GM23338 (cell line): ENCODE data around the gene SOCS2.

Source experiments
- CREB1 ChIP-seq: fragments of 250-450 bp; sonication (Bioruptor Pico); IDR thresholded peaks from 2 replicates; pipeline ENCODE4 v1.5.0; 2020; ENCODE audit warnings: low read depth, mild to moderate bottlenecking, moderate library complexity
- ETS1 ChIP-seq: IDR thresholded peaks from 2 replicates; pipeline ENCODE4 v1.6.1; 2016; ENCODE audit warnings: antibody characterized with exemption
- EZH2 ChIP-seq: fragments of 200-600 bp; sonication (generic); IDR thresholded peaks from one replicate; pipeline ENCODE4 v1.8.0; 2017; ENCODE audit warnings: antibody characterized with exemption, mild to moderate bottlenecking, low read depth; ENCODE audit not compliant: unreplicated experiment
- EZH2phosphoT487 ChIP-seq: fragments of 200-600 bp; sonication (generic); IDR thresholded peaks from one replicate; pipeline ENCODE4 v1.8.1; 2018; ENCODE audit warnings: antibody characterized with exemption; ENCODE audit not compliant: unreplicated experiment
- JUNB ChIP-seq: IDR thresholded peaks from one replicate; pipeline ENCODE4 v1.6.1; 2016; ENCODE audit warnings: antibody characterized with exemption; ENCODE audit not compliant: unreplicated experiment
- NANOG ChIP-seq: IDR thresholded peaks from 2 replicates; pipeline ENCODE4 v1.6.1; 2016; ENCODE audit warnings: antibody characterized with exemption, borderline replicate concordance
- POLR2AphosphoS5 ChIP-seq: IDR thresholded peaks from 2 replicates; pipeline ENCODE4 v1.6.1; 2016; ENCODE audit warnings: antibody characterized with exemption, low read depth
- STAT1 ChIP-seq: IDR thresholded peaks from one replicate; pipeline ENCODE4 v1.6.1; 2016; ENCODE audit warnings: antibody characterized with exemption; ENCODE audit not compliant: unreplicated experiment
- ZNF114 ChIP-seq: fragments of 250-450 bp; sonication (Bioruptor Pico); IDR thresholded peaks from 2 replicates; pipeline ENCODE4 v1.5.0; 2020; ENCODE audit warnings: mild to moderate bottlenecking, moderate library complexity
- ZNF331 ChIP-seq: fragments of 250-450 bp; sonication (Bioruptor Pico); IDR thresholded peaks from 2 replicates; pipeline ENCODE4 v1.5.0; 2020; ENCODE audit warnings: low read depth, mild to moderate bottlenecking, moderate library complexity
- ZNF462 ChIP-seq: fragments of 250-450 bp; sonication (Bioruptor Pico); IDR thresholded peaks from 2 replicates; pipeline ENCODE4 v1.5.0; 2020; ENCODE audit warnings: mild to moderate bottlenecking, moderate library complexity
- TF ChIP-seq, protein P1 (sequence below), 2 experiments: fragments of 200-600 bp in 1 of 2; sonication (generic) in 1 of 2; conservative IDR thresholded peaks; 2 replicates each; pipeline versions ENCODE4 v1.5.1 to v1.6.1; 2016 to 2017; ENCODE audit warnings: antibody characterized with exemption in 2 of 2, low read depth in 2 of 2, mild to moderate bottlenecking in 2 of 2, moderate library complexity in 1 of 2
- TF ChIP-seq, protein P2 (sequence below): IDR thresholded peaks from one replicate; pipeline ENCODE4 v1.6.1; 2018; ENCODE audit warnings: antibody characterized with exemption; ENCODE audit not compliant: unreplicated experiment

- TF ChIP-seq EZH2phosphoT487, result no peak
- TF ChIP-seq, protein P1, sequence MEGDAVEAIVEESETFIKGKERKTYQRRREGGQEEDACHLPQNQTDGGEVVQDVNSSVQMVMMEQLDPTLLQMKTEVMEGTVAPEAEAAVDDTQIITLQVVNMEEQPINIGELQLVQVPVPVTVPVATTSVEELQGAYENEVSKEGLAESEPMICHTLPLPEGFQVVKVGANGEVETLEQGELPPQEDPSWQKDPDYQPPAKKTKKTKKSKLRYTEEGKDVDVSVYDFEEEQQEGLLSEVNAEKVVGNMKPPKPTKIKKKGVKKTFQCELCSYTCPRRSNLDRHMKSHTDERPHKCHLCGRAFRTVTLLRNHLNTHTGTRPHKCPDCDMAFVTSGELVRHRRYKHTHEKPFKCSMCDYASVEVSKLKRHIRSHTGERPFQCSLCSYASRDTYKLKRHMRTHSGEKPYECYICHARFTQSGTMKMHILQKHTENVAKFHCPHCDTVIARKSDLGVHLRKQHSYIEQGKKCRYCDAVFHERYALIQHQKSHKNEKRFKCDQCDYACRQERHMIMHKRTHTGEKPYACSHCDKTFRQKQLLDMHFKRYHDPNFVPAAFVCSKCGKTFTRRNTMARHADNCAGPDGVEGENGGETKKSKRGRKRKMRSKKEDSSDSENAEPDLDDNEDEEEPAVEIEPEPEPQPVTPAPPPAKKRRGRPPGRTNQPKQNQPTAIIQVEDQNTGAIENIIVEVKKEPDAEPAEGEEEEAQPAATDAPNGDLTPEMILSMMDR (conservative IDR thresholded peaks at IDR 0.05; ENCODE audit: low read depth in 2 of 2), result no peak
- no peak for TF ChIP-seq EZH2
- TF ChIP-seq, protein P2, sequence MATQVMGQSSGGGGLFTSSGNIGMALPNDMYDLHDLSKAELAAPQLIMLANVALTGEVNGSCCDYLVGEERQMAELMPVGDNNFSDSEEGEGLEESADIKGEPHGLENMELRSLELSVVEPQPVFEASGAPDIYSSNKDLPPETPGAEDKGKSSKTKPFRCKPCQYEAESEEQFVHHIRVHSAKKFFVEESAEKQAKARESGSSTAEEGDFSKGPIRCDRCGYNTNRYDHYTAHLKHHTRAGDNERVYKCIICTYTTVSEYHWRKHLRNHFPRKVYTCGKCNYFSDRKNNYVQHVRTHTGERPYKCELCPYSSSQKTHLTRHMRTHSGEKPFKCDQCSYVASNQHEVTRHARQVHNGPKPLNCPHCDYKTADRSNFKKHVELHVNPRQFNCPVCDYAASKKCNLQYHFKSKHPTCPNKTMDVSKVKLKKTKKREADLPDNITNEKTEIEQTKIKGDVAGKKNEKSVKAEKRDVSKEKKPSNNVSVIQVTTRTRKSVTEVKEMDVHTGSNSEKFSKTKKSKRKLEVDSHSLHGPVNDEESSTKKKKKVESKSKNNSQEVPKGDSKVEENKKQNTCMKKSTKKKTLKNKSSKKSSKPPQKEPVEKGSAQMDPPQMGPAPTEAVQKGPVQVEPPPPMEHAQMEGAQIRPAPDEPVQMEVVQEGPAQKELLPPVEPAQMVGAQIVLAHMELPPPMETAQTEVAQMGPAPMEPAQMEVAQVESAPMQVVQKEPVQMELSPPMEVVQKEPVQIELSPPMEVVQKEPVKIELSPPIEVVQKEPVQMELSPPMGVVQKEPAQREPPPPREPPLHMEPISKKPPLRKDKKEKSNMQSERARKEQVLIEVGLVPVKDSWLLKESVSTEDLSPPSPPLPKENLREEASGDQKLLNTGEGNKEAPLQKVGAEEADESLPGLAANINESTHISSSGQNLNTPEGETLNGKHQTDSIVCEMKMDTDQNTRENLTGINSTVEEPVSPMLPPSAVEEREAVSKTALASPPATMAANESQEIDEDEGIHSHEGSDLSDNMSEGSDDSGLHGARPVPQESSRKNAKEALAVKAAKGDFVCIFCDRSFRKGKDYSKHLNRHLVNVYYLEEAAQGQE, result no peak
- no peak for TF ChIP-seq POLR2AphosphoS5
- TF ChIP-seq ZNF331, result no peak
- no peak for TF ChIP-seq CREB1 (CRISPR knock-in tag)
- TF ChIP-seq JUNB, result no peak
- TF ChIP-seq ETS1, result no peak
- TF ChIP-seq NANOG, result no peak
- TF ChIP-seq STAT1, result no peak
- TF ChIP-seq ZNF114, result no peak
- TF ChIP-seq ZNF462 (CRISPR knock-in tag), result no peak
Measured at GRCh38 chr12:93547778-93548177, 24.7 kb upstream of the SOCS2 start.
